Thoracic aorta (tissue), 2 donors: Measurements from ENCODE around the gene TMEM51. TPM values are rescaled to one million over a fixed set of nuclear protein-coding genes. Genes with fewer than 3 reads are reported as not detected.
A peak's percentile ranks its signal among the peaks of the same experiment; 100 is the strongest.

Experiments
- ATAC-seq: fragments of 150-250 bp; one replicate; pipeline ENCODE4 v1.8.0; 2017; ENCODE audit warnings: low read depth; ENCODE audit not compliant: insufficient number of reproducible peaks, low FRiP score
- DNase-seq: peaks from one replicate; pipeline ENCODE4 v3.0.0-alpha.2; 2020; ENCODE audit warnings: low spot score
- H3K27ac ChIP-seq, 2 donors: fragments of 200-600 bp; sonication (generic); 1 replicate in 1 of 2; 2 replicates in 1 of 2; pipeline ENCODE4 v1.5.1; 2016; ENCODE audit warnings: mild to moderate bottlenecking in 2 of 2, moderate library complexity in 2 of 2
- H3K27me3 ChIP-seq: fragments of 200-600 bp; sonication (generic); replicated peaks from 2 replicates; pipeline ENCODE4 v1.6.0; 2016; ENCODE audit warnings: mild to moderate bottlenecking; ENCODE audit not compliant: insufficient read depth
- H3K36me3 ChIP-seq: fragments of 200-600 bp; sonication (generic); one replicate; pipeline ENCODE4 v1.5.1; 2016
- H3K4me1 ChIP-seq, 2 donors: fragments of 200-600 bp; sonication (generic); 1 replicate in 1 of 2; 2 replicates in 1 of 2; pipeline versions ENCODE4 v1.5.1 to v1.6.0; 2016; ENCODE audit warnings: low read depth in 2 of 2, mild to moderate bottlenecking in 1 of 2; ENCODE audit not compliant: control insufficient read depth in 1 of 2
- H3K4me3 ChIP-seq: fragments of 200-600 bp; sonication (generic); 2 replicates; pipeline ENCODE4 v1.5.1; 2016; ENCODE audit warnings: mild to moderate bottlenecking
- H3K9me3 ChIP-seq: fragments of 200-600 bp; sonication (generic); 2 replicates; pipeline ENCODE4 v1.5.1; 2016
- total RNA-seq, 2 donors: library from RNA; depleted of rRNA; stranded (reverse); fragments of >200 nt; gene quantifications; one replicate each; pipeline versions ENCODE4 v1.1.0 to v1.2.3, GENCODE V29; 2016
- TF ChIP-seq, protein P1 (sequence below): fragments of 200-600 bp; sonication (generic); IDR thresholded peaks from one replicate; pipeline ENCODE4 v1.5.1; 2019; ENCODE audit warnings: antibody characterized with exemption

The TMEM51 gene
- total RNA-seq, 2 donors from 2014 or later: 2.0 to 5.9 TPM

DNA sequence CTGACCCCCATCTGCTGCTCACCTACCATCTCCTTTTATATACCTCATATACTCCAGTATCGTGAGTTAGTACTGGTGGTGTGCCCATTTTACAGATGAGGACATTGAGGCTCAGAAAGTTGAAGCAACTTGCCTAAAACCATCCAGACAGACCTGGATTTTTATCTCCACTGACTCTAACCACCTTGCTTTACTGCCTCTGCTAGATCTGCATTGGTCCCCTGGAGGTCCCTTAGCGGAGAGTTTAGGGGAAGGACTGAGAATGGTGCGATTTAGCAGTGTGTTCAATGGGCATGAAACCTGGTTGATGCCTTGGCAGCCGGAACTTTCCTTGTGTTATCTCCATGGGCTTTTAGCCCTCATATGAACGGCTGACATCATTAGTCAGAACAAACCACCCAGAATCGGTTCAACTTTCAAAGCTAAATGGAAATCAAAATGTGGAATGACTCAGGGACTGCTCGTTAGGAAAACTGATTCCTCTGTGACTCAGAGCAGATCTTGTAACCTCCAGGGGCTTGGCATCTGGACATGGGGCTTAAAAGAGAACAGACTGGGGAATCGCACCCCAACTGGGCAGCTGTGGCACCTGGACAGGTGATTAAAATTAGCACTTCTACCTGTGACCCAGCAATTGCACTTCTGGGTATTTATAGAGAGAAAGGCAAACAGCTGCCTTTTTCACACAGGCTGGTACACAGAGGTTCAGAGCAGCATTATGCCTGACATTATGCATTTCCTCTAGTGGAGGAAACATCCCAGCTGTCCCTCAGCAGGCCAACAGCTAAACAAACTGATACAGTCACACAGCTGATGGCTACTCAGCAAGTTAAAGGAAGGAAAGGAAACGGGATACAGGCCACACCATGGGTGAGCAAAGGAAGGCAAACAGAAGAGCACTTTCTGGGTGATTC lies 25.3 kb downstream of the TMEM51 start:
- Histone ChIP-seq H3K4me1 (peaks cover 0 to 13% of the 10 kb centered on the region in 2 donors), H3K27ac (no peak overlapping the region), H3K27me3 (no peaks in the 10 kb centered on the region), H3K9me3 (no peaks in the 10 kb centered on the region), H3K36me3 (no peaks in the 10 kb centered on the region), H3K4me3 (no peak overlapping the region)
- TF ChIP-seq, protein P1, sequence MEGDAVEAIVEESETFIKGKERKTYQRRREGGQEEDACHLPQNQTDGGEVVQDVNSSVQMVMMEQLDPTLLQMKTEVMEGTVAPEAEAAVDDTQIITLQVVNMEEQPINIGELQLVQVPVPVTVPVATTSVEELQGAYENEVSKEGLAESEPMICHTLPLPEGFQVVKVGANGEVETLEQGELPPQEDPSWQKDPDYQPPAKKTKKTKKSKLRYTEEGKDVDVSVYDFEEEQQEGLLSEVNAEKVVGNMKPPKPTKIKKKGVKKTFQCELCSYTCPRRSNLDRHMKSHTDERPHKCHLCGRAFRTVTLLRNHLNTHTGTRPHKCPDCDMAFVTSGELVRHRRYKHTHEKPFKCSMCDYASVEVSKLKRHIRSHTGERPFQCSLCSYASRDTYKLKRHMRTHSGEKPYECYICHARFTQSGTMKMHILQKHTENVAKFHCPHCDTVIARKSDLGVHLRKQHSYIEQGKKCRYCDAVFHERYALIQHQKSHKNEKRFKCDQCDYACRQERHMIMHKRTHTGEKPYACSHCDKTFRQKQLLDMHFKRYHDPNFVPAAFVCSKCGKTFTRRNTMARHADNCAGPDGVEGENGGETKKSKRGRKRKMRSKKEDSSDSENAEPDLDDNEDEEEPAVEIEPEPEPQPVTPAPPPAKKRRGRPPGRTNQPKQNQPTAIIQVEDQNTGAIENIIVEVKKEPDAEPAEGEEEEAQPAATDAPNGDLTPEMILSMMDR: no peak
- DNase-seq: no peak
- peak; percentile 51 for ATAC-seq

DNA sequence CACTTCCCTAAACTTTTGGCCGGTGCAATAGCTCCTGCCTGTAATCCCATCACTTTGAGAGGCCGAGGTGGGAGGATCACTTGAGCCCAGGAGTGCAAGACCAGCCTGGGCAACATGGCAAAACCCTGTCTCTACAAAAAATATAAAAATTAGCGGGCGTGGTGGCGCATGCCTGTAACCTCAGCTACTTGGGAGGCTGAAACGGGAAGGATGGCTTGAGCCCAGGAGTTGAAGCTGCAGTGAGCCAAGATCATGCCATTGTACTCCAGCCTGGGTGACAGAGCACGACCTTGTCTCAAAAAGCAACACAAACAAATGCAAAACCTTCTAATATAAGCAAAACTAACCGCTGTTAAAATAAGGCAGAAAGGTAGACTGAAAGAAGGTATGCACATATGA lies 25.9 kb downstream of the TMEM51 start:
- Histone ChIP-seq H3K36me3 (no peaks in the 10 kb centered on the region), H3K27me3 (no peaks in the 10 kb centered on the region), H3K27ac (no peak overlapping the region), H3K9me3 (no peaks in the 10 kb centered on the region), H3K4me3 (no peak overlapping the region), H3K4me1 (peaks cover 0 to 13% of the 10 kb centered on the region in 2 donors)
- ATAC-seq (no peak), DNase-seq (no peak)
- TF ChIP-seq, protein P1: no peak

DNA sequence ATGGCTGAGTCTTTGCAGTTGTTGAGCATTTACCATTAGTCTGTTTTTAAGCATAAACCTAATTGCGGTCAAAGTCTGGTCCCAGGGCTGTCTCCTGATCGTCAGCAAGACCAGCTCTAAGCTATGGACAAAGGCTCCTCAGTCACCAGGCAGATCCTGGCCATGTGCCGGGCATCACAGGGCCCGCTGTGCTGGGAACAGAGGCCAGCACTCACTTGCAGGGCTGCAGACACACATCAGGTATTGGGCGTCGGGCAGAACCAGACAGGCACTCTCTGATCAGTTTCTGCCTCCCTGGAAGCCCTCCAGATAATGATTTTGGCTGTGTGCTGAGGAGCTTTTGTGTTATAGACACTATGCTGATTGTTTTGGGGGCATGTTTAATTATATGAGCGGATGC lies 26.6 kb downstream of the TMEM51 start:
- DNase-seq (no peak), ATAC-seq (no peak)
- Histone ChIP-seq H3K36me3 (no peaks in the 10 kb centered on the region), H3K9me3 (no peaks in the 10 kb centered on the region), H3K4me1 (peaks cover 0 to 13% of the 10 kb centered on the region in 2 donors), H3K27ac (no peak overlapping the region), H3K27me3 (no peaks in the 10 kb centered on the region), H3K4me3 (no peak overlapping the region)
- TF ChIP-seq, protein P1: no peak

DNA sequence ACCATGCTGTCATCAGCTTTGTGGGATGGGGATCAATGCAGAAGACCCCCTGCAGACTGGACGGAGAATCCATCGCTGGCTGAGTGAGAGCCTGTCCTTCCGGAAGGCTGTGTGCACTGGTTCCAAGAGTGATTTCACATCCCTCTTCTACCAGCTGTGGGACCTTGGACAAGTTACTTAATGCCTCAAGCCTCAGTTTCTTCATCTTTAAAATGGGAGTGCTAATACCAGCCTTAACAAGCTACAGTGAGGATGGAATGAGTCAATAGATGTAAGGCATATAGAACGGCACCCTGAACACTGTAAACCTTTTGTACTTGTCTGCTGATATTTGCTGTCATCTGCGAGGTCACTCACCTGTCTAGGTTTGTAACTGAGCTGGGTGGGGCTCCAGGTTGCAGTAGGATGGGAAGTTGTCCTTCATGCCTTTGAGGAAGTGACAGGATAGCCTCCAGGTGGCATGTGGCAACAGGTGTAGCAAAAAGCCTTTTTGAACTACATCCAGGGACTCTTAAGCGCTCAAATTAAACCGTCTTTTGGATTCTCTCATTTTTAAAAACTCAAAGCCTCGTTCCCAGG lies 27.5 kb downstream of the TMEM51 start:
- TF ChIP-seq, protein P1: no peak
- Histone ChIP-seq H3K27me3 (no peaks in the 10 kb centered on the region), H3K27ac (no peak overlapping the region), H3K9me3 (no peaks in the 10 kb centered on the region), H3K4me1 (peaks cover 0 to 13% of the 10 kb centered on the region in 2 donors), H3K4me3 (no peak overlapping the region), H3K36me3 (no peaks in the 10 kb centered on the region)
- no peak for ATAC-seq
- no peak for DNase-seq

DNA sequence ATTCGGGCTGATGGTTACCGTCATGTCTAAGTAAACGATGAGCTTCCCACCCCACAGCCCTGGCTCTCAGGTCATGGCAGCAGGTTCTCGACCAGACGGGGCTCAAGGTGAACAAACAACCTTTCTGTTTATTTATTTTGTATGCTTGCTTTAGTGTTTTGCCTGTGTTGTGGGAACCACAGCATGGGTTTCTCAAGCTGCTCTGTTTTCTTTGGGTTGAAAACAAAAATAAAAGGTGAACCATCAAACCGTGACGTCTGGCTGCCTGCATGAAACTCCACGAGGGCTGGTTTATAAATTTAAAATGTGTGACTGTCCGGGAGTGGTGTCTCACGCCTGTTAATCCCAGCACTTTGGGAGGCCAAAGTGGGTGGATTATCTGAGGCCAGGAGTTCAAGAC lies 28.0 kb downstream of the TMEM51 start:
- TF ChIP-seq, protein P1: no peak
- H3K4me1 ChIP-seq: peaks cover 0 to 13% of the 10 kb centered on the region in 2 donors
- DNase-seq: no peak
- H3K27ac ChIP-seq: no peak overlapping the region
- no peaks in the 10 kb centered on the region for H3K27me3 ChIP-seq
- H3K36me3 ChIP-seq: no peaks in the 10 kb centered on the region
- ATAC-seq: no peak
- H3K9me3 ChIP-seq: no peaks in the 10 kb centered on the region
- no peak overlapping the region for H3K4me3 ChIP-seq
